Glutamatergic neuron (in vitro differentiated cells): Measurements from ENCODE around the gene PPIL6. TPM values are rescaled to one million over a fixed set of nuclear protein-coding genes. Genes with fewer than 3 reads are reported as not detected.
A peak's percentile ranks its signal among the peaks of the same experiment; 100 is the strongest.

Experiments
- DNase-seq: peaks from one replicate; pipeline ENCODE4 v3.0.0; 2022
- H3K27ac Mint-ChIP-seq: one replicate; pipeline ENCODE4 v1.8.0; 2020; ENCODE audit warnings: mild to moderate bottlenecking, mixed read lengths, inconsistent platforms; ENCODE audit not compliant: unreplicated experiment
- H3K27me3 Mint-ChIP-seq: one replicate; pipeline ENCODE4 v1.8.0; 2020; ENCODE audit warnings: mild to moderate bottlenecking, moderate library complexity, mixed read lengths, inconsistent platforms; ENCODE audit not compliant: unreplicated experiment
- H3K36me3 Mint-ChIP-seq: one replicate; pipeline ENCODE4 v1.8.0; 2020; ENCODE audit warnings: mild to moderate bottlenecking, mixed read lengths, inconsistent platforms; ENCODE audit not compliant: unreplicated experiment
- H3K4me1 Mint-ChIP-seq: one replicate; pipeline ENCODE4 v1.8.0; 2020; ENCODE audit warnings: mild to moderate bottlenecking, low read depth, mixed read lengths, inconsistent platforms; ENCODE audit not compliant: unreplicated experiment
- H3K4me3 Mint-ChIP-seq: one replicate; pipeline ENCODE4 v1.8.0; 2020; ENCODE audit warnings: mild to moderate bottlenecking, mixed read lengths, inconsistent platforms; ENCODE audit not compliant: unreplicated experiment
- H3K9me3 Mint-ChIP-seq: one replicate; pipeline ENCODE4 v1.8.0; 2020; ENCODE audit warnings: mild to moderate bottlenecking, moderate library complexity, mixed read lengths, inconsistent platforms; ENCODE audit not compliant: unreplicated experiment
- total RNA-seq: library from RNA; stranded (reverse); fragmentation: NEBNext Ultra II Directional; extraction: Animal tissue kit (Norgen Biotek cat#: 25700); gene quantifications from one replicate; pipeline ENCODE4 v1.2.1, GENCODE V29; 2021; ENCODE audit not compliant: unreplicated experiment
- TF ChIP-seq, protein P1 (sequence below): fragments of 200-600 bp; sonication (generic); IDR thresholded peaks from one replicate; pipeline ENCODE4 v1.5.0; 2021; ENCODE audit not compliant: partially characterized antibody, unreplicated experiment

PPIL6 gene
- total RNA-seq, 1 donor from 2014 or later = 0.83 TPM

DNA sequence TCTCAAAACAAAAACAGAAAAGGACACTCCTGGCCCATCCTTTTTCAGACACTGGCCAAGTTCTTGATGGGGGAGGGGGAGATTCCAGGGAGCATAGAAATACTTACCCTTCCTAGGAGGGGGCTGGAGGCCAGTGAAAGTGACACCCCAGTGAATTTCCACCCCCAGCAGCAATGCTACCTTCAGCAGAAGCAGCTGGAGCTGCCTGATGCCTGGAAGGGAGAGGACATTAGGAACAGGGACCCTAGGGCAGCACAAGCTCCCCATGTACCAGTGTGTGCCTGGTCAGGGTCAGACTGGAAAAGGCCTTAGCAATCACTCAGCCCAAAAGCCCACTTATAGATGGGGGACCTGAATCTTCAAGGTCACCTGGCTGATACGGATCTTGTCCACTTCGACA lies 12.7 kb upstream of the PPIL6 start:
- TF ChIP-seq, protein P1, sequence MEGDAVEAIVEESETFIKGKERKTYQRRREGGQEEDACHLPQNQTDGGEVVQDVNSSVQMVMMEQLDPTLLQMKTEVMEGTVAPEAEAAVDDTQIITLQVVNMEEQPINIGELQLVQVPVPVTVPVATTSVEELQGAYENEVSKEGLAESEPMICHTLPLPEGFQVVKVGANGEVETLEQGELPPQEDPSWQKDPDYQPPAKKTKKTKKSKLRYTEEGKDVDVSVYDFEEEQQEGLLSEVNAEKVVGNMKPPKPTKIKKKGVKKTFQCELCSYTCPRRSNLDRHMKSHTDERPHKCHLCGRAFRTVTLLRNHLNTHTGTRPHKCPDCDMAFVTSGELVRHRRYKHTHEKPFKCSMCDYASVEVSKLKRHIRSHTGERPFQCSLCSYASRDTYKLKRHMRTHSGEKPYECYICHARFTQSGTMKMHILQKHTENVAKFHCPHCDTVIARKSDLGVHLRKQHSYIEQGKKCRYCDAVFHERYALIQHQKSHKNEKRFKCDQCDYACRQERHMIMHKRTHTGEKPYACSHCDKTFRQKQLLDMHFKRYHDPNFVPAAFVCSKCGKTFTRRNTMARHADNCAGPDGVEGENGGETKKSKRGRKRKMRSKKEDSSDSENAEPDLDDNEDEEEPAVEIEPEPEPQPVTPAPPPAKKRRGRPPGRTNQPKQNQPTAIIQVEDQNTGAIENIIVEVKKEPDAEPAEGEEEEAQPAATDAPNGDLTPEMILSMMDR = no peak
- H3K27ac Mint-ChIP-seq = peak overlapping the region; percentile 99
- H3K4me3 Mint-ChIP-seq = peak overlapping the region; percentile 94
- peaks cover 23% of the 10 kb centered on the region for H3K27me3 Mint-ChIP-seq
- H3K9me3 Mint-ChIP-seq = peaks cover 24% of the 10 kb centered on the region
- DNase-seq = no peak
- H3K36me3 Mint-ChIP-seq = peaks cover 5% of the 10 kb centered on the region
- H3K4me1 Mint-ChIP-seq = peaks cover 31% of the 10 kb centered on the region

DNA sequence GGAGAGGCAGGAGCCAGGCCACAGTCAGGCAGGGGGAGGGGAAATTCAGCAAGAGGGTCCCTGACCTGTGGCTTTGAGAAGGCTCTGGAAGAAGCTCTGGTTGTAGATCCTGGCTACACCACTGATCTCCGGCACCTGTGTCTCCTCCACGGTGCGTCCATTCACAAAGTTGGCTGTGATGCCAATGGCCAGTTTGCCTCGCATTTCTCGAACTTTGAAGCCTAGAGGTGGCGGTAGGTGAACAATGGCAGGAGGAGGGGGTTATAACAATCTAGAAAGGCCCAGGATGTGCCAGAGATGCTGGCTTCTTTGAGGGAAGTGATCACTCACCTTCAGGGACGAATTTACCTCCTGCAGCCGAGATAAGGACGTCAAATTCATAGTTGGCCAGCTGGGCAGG lies 11.8 kb upstream of the PPIL6 start:
- peaks cover 27% of the 10 kb centered on the region for H3K9me3 Mint-ChIP-seq
- H3K4me1 Mint-ChIP-seq = peaks cover 29% of the 10 kb centered on the region
- TF ChIP-seq, protein P1 = no peak
- peaks cover 5% of the 10 kb centered on the region for H3K36me3 Mint-ChIP-seq
- H3K27me3 Mint-ChIP-seq = peaks cover 25% of the 10 kb centered on the region
- H3K27ac Mint-ChIP-seq = peak overlapping the region; percentile 99
- no peak for DNase-seq
- peak overlapping the region; percentile 71 for H3K4me3 Mint-ChIP-seq

DNA sequence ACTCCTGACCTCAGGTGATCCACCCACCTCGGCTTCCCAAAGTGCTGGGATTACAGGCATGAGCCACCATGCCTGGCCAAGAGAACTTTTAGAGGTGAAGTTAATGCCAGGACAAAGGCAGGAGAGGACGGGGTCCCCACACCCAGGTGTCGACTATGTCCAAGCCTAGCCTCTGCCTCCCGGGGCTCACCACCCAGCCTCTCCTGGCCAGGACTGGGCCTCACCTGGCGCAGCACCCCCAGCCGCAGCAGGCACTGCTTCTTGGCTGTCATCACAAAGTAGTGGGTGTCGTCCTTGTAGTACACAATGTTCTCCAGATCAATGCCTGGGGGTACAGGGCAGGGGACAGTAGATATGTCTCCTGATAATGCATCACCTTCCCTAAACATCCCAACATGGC lies 10.9 kb upstream of the PPIL6 start:
- Mint-ChIP-seq H3K4me1 (peaks cover 29% of the 10 kb centered on the region), H3K27me3 (peaks cover 29% of the 10 kb centered on the region), H3K4me3 (peak overlapping the region; percentile 71), H3K27ac (no peak overlapping the region), H3K36me3 (peaks cover 5% of the 10 kb centered on the region), H3K9me3 (peaks cover 22% of the 10 kb centered on the region)
- TF ChIP-seq, protein P1 = no peak
- no peak for DNase-seq

DNA sequence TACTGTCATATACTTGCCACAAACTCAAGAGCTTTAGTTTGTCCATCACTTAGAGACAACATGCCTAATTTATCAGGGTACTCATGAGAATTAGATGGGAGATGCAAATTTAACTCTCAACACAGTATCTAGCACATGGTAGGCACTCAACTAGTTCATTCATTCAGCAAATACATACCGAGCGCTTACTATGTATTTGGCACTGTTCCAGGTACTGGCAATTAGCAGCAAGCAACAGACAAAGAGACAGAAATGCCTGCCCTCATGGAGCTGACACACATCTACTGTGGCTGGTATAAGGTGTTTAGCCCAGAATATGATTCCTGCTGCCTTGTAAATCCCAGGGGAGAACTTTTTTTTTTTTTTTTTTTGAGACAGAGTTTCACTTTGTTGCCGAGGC lies 10.4 kb upstream of the PPIL6 start:
- peaks cover 29% of the 10 kb centered on the region for H3K4me1 Mint-ChIP-seq
- peaks cover 21% of the 10 kb centered on the region for H3K9me3 Mint-ChIP-seq
- TF ChIP-seq, protein P1 = no peak
- H3K27ac Mint-ChIP-seq = no peak overlapping the region
- H3K36me3 Mint-ChIP-seq = peaks cover 5% of the 10 kb centered on the region
- no peak for DNase-seq
- no peak overlapping the region for H3K4me3 Mint-ChIP-seq
- H3K27me3 Mint-ChIP-seq = peaks cover 32% of the 10 kb centered on the region

DNA sequence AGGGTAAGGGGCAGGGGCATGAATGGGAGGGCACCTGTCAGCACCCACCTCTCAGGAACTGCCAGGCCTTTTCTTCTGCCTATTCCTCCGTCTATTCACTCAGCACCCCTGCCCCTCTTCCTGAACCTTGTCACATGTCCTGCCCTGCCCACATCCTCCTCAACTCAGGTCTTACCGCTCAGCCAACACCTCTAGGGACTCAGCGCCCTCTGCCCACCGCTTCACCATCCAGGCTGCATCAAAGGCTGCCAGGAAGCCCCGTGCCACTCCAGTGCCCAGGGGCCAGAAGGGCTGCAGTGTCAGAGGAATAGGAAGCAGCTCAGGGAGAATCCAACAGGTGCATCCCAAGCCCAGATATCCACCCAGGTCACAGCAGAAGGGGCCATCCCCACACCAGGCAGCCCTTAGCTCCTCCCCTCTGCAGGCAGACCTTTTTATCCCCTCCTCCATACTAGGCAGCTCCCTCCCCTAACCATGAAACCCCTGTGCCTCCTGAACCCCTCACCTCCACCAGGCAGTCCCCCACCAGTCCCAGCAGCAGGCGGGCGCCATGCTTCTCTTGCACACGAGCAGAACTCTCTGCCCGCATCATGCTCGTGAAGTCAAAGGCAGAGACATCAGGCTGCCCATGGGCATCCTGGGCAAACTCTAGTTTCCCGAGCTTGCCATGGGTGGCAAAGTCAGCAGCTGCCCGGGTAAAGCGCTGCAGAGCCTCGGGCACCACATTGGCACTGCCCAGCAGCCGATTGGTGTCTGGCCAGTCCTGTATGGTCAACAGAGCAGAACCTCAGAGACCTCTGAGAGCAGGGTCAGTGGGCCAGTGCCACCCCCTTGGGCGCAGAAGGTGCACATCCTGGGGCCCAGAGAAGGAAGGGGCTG lies 9.6 kb upstream of the PPIL6 start:
- peaks cover 29% of the 10 kb centered on the region for H3K4me1 Mint-ChIP-seq

More for the DNA sequence above, 9.6 kb upstream of the PPIL6 start:
- H3K9me3 Mint-ChIP-seq = peaks cover 25% of the 10 kb centered on the region
- DNase-seq = no peak
- TF ChIP-seq, protein P1 = no peak
- H3K36me3 Mint-ChIP-seq = peaks cover 5% of the 10 kb centered on the region
- H3K27me3 Mint-ChIP-seq = peaks cover 31% of the 10 kb centered on the region
- H3K4me3 Mint-ChIP-seq = peak overlapping the region; percentile 34
- no peak overlapping the region for H3K27ac Mint-ChIP-seq
